GM19239 (cell line): ENCODE results near the gene SLC7A1.

Experiments
- DNase-seq: peaks from one replicate; pipeline ENCODE4 v3.0.0; 2011; ENCODE audit warnings: low spot score; ENCODE audit not compliant: insufficient read length
- FAIRE-seq: peaks from 2 replicates; lab custom pipeline; 2011; peaks lifted over from hg19 to GRCh38; lab: Jason Lieb, UNC

SLC7A1 gene

DNA sequence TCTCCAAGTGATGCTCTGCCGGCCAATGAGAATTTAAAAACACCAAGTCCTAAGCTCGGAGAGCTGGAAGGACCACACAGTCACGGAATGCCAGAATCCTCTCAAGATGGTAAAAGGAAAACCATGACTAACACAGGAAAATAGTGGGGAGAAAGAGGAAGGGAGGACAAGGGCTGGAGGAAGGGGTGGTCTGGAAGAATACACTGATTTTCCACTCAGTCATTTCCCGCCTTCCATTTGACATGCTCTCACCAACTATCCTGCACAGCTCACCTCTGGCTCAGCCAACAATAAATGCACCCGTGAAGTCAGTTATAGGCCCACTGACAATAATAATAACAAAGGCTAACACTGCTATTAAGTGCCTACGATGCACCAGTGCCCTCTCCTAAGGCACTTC, 31.5 kb downstream of the SLC7A1 start:
- DNase-seq (no peak), FAIRE-seq (no peak)

DNA sequence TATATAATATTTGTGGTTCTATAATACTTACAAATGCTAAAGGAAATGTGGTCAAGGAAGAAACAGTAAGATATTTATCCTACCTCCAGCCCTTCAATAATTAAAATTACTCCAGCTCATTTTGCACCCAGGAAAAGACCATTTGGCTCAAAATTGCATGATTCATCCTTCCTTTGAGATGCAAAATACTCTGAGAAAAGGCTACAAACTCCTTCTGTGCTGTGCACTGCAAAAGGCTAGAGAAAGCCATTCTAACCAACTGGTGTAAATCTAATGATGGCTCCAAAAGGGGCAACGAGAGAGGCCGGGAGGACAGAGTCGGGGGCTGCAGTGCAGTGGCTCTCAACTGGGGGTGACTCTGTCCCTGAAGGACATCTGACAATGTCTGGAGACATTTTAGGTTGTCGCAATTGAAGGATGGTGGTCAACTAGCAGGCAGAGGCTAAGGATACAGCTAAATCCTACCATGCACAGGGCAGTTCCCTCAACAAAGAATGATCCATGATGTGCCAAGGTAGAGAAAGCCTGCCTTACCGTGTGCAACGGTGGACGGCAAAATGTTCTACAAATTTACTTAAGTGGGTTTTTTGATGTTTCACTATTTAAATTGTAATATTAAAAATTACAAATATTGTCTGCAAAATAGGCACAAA, 32.6 kb downstream of the SLC7A1 start:
- no peak for FAIRE-seq
- no peak for DNase-seq

DNA sequence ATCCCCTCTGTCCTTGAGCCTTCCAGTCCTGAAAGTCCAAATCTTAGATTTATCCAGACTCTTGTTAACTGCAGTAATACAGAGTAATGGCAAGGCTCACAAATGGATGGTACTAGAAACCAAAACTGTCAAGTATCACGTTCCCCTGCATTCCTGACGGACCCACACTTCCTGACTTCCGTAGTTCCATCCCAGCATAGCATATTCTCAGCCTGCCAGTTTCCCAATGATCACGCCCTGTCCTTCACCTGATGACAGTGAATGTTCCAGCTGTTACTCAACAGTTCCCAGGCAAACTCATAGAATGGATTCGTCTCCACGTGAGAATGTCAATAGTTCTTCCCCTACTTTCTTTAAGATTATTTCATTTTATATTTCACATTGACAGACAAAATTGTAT, 33.6 kb downstream of the SLC7A1 start:
- FAIRE-seq: no peak

DNA sequence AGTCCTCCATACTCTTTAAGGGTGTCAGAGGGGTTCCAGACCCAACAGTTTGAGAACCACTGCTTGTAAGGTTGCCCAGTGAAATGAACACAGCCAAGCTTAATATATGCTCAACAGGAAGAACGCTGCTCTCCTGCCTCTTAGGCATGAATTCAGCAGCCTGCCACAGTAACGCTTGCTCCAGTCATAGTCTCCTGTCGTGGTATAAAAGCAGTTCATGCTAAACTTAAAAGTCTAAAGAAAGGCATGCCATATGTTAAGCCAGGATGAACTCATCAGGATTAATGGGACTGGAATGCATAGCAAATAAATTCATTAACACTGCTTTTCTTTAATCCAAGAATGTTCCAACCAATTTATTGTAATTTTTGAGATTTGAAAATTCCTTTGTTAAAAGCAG, 38.7 kb downstream of the SLC7A1 start:
- no peak for DNase-seq
- no peak for FAIRE-seq

More for the DNA sequence above, 33.6 kb downstream of the SLC7A1 start:
- no peak for DNase-seq

DNA sequence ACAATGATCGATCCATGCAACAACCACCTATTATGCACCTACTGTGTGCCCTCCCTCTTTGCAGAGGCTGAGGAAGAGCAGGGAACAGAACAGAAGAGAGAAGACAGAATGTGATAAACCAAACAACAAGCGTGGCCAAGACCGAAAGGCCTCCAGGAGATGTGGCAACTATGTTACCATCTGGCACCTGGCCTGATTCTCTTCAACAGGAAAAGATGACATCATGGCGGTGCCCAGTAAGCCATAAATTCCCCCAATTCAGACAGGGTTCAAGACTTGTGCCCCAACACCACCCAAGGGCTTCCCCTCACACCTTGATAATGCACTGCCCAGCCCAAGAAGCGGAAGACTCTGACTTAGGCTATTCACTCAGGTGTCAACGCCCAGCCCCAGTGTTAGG, 44.3 kb downstream of the SLC7A1 start:
- FAIRE-seq: no peak
- DNase-seq: no peak

DNA sequence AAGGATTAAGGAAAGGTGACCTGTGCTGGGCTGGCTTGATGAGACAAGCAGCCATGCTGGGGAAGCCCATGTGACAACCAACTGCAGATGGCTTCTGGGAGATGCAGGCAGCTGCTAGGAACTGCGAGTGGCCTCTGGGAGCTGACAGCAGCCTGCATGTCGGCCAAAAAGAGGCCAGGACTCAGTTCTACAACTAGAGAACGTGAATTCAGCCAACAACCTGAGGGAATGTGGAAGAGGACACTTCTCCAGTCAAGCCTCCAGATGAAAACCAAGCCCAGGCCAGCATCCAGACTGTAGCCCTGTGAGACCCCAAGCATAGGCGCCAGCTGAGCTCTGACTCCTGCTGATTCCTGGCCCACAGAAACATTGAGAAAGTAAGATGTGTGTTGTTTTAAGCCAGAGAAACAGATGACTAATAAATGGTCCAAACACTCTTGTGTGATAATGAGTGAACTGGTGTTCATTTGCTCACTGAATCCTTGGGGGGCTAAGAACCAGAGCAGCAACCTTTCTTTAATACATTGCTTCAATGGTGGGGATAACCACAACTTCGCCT, 45.0 kb downstream of the SLC7A1 start:
- DNase-seq (no peak), FAIRE-seq (no peak)

DNA sequence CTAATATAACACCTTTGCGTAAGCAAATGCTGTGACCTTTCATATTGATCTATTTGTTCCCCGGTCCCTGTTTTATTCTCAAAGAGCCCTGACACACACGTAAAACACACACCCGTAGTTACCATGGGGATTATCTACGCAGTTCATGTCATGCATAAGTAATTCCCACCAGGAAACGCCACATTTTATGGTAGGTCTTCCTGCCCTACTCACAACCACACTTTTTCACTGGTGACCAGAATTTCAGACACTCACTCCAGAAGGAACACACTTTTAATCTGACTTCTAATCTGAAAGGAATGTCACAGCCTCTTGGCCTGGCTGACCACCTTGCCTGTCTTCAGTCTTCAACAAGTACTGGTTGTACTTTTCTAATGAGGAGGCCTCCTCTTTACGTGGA, 46.8 kb downstream of the SLC7A1 start:
- no peak for DNase-seq
- no peak for FAIRE-seq

DNA sequence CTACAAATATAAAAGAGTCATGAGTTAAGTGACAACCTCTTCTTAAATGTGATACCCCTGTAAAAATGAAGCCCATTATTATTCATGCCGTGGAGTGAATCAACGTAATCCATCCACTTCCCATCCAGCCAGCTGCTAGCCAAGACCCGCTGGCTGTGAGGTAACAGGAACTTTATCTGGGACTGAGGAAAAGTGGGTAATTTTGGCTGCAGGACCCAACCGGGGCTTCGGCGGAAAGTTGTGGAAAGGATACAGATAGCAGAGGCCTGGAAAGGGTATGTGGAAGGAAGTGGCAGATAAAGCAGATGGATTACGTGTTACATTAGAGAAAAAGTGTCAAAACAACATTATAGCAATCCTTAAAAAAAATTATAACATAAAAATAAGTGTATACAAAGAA, 48.3 kb downstream of the SLC7A1 start:
- no peak for DNase-seq
- no peak for FAIRE-seq

DNA sequence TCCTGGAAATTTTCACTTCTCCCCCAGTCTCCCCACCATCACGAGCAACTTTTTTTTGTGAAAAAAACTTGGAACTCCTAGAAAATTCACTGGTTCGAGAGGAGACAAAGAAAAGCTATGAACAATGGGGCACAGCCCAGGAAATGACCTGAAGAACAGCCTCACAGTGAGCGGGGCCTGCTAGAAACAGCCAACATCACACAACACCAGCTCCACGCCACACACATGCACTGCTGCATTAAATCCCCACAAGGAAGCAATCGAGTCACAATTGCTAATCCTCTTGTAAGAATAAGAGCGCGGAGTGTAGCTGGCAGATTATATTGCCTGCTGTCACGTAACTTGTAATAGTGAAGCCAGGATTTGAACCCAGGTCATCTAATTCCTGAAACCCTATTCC, 48.8 kb downstream of the SLC7A1 start:
- DNase-seq: no peak
- FAIRE-seq: no peak

DNA sequence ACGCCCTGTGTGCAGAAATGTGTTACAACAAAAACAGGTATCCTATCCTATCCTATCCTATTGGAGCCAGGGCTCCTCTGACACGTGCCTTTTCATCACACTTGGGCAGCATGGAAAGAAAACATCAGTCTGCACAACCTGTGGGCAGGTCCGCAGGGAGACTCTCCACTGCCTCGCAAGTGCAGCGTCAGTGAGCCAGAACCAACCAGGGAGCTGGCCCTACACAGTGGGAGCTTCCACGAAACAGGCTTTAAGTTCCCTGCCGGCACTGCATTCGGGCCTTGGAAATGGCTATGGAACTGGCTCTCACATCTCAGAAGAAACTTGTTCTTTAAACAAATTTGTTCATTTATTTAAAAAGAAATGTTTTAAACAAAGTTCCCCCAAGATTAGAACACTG, 49.5 kb downstream of the SLC7A1 start:
- no peak for FAIRE-seq
- DNase-seq: no peak

DNA sequence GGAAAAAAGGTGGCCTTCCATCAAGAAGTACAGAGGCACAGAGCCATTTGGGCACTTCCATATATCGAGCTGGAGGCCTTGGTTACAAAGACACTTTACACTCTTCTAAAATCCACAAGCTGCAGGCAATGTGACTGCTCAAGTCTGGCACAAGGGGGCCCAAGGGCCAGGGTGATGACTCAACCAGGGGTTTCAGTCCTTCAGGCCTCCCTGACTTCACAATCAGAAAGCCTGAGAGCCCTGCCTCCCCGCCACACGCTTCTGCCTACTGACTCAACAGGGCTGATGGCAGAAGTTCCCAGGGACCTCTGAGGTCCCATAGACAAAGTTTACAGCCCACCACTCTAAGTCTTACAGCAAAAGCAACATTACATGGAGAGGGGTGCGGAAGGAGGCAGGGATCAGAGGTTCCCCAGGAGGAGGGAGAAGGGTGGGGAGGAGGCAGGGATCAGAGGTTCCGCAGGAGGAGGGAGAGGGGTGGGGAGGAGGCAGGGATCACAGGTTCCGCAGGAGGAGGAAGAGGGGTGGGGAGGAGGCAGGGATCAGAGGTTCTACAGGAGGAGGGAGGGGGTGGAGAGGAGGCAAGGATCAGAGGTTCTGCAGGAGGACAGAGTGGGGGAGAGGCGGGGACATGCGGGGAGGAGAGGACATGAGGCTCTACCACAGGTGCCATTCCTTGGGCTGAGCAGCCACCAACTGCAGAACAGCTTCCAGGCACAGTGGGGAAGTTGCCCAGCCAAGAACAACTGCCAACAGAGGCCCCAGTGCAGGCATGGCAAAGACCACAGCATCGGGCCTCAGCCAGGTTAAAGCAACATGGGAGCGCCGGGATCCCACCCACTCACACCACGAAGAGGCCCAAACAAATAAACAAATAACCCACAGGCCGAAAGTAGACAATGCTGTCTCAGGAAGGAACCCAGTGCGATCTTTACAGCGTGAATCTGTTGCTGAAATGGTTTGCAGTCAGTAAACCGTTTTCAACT, 52.0 kb downstream of the SLC7A1 start:
- FAIRE-seq (peak; percentile 59), DNase-seq (peak; percentile 60)

DNA sequence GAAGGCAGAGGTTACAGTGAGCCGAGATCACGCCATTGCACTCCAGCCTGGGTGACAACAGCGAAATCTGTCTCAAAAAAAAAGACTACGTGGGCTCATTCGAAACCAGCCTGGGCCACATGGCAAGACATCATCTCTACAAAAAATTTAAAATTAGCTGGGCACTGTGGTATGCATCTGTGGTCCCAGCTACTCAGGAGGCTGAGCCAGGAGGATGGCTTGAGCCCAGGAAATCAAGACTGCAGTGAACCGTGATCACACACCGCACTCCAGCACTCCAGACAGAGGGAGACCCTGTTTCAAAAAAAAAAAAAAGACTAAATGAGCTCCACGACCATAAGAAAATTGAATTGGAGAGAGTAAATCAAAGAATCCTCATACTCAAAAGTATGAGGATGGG, 53.1 kb downstream of the SLC7A1 start:
- FAIRE-seq: no peak

DNA sequence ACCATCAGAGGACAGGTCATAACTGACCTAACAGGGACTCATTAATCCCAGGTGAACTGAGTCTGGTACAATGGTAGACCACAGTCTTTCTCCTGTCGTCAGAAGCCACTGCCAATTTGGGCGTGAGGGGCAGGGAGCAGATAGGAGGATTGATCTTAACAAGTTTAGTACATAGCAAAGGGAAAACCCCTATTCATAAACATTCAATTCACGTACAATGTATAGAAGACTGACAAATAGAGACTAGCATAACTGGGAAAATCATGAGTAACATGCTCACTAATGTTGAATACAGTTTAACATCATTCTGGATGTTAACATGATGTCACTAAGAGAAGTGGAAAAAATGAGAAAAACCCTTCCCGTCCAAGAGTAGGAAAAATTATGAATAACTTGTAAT, 54.1 kb downstream of the SLC7A1 start:
- DNase-seq: no peak
- no peak for FAIRE-seq

More for the DNA sequence above, 53.1 kb downstream of the SLC7A1 start:
- no peak for DNase-seq

DNA sequence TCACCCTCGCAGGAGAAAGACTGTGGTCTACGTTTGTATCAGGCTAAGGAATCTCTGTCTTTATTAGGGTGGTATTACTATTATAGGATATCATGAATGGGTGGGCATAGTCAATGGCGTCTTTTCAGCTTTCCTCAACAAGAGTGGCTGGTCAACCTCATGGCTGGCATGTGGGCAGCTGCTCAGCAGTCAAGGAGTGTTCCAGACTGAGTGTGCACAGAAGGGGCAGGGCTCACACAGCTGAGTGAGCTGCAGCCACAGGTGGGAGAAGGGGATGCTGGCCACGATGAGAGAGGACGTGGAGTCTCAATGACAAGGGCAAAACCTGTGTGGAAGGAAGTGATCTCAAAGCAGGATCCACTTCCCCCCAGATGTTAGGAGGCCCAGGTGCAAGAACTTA, 54.7 kb downstream of the SLC7A1 start:
- DNase-seq: no peak
- no peak for FAIRE-seq

DNA sequence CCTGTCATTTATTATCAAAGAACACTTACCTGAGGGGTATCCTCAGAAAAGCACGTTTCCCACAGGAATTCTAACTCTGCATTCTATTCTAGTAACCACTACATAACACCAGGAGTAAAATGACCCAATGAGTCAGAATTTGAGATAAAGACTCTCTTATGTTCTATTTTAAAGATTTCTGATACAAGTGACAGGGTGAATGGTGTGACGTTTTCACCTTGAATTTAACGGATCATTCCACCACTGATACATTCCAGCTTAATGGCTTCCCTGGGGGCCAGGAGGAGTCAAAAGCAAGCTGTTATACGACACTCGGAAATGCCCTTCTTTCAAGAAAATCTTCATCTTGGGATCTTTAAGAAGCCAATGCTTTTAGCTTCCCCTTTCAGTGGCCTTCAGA, 55.2 kb downstream of the SLC7A1 start:
- FAIRE-seq (no peak), DNase-seq (no peak)

DNA sequence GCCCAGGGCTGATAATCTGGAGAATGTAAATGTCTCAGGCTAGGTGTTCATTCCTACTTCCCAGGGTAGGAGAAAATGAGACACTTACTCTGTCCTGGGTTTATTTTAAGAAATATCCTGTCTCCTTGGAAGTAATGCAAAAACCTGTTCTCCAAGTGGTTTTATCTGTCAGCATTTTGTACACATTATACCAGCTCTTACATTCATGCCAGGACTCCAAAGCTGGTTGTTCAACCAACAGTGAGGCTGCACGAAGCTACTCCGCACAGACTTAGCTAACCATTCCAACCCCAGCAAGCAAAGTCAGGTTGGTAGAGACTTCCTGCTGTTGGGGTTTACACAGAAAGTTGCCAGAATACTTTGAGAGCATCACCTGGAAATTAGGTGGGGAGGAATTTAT, 55.6 kb downstream of the SLC7A1 start:
- DNase-seq: no peak

DNA sequence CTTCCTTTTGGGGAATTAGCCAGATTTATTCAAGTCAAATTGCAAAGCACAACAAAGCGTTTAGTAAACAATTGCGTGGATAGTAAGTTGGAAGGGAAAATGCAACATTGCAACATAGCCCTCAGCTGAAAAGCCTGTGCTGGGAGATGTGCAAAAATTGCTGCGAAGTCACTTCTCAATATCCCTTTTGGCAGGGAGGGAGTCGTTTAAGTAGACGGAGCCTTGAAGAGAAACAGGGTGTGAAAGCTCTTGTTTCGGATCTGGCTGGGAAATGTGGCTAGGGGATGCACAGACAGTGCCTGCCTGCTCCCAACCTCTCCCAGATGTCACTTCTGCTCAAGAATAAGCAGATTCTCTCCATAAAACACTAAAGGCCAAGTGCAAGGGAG, 56.8 kb downstream of the SLC7A1 start:
- no peak for FAIRE-seq

More for the DNA sequence above, 55.6 kb downstream of the SLC7A1 start:
- no peak for FAIRE-seq

DNA sequence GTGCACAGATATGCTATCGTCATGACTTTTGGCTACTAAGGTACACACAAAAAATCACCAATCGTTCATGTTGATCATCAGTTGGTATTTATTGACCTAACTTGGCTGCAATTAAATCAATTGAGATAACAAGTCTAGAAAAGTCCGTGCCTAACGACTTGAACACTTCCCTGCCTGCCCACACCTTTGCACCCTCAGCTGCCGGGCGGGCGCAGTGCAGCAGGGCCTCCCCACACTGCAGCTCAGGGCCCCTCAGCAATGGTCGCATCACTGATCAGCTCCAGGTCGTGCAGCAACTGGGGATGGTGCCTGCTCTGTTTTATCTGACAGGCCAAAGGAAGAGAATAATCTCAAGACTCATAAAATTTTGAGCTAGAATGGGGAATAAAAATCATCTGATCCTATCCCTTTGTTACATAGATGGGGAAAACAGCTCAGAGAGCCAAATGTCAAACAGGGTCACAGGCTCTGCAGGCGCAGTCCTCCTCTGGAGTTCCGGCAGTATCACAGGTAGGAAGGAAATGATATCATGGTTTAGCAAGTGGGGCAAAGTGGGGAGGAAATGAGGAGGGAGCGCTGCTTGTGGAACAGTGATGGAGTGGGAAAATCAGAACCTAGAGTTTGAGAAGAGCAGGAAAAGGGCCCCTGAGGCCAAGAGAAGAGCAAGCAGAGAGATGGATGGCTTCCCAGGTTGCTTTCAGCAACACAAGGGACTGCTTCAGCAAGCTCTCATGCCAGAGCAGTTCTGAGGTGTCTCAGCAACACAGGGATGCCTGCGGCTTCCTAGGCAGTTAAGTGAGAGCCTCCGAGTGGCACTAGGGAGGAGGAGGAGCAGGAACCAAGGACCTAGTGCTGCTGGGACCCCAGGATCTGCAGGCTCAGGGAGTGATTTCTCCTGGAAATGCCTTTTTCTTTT, 57.5 kb downstream of the SLC7A1 start:
- no peak for DNase-seq

More for the DNA sequence above, 56.8 kb downstream of the SLC7A1 start:
- DNase-seq: no peak

DNA sequence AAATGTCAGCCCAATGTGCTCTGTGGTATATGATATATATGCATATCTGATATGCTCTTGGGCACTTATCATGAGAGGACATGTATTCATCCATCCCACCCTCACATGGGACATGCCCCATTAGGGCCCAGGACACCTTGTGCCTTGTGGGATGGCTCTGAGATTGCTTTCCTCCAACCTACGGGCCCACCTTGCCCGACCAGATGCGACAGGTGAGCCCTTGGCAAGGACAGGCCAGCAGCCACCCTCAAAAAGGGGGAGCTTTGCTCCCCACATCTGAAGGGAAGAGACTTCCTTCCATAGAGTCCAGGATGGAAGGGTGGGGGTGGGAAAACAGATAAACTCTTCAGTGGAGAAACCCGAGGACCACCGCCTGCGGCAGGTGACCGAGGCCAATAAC, 58.6 kb downstream of the SLC7A1 start:
- no peak for DNase-seq
- FAIRE-seq: no peak

More for the DNA sequence above, 57.5 kb downstream of the SLC7A1 start:
- no peak for FAIRE-seq
